ENCODE results near the gene BMP5.
A peak's percentile ranks its signal among the peaks of the same experiment; 100 is the strongest.

Gene BMP5

GRCh38 chr6:55870181-55870813, 5.1 kb downstream of the BMP5 start:
- DNase-seq = no peak

GRCh38 chr6:55869674-55870073, 5.7 kb downstream of the BMP5 start:
- DNase-seq = no peak

GRCh38 chr6:55868771-55869479, 6.5 kb downstream of the BMP5 start:
- DNase-seq = peak; percentile 33

- DNase-seq = no peak
Observed at GRCh38 chr6:55868176-55868575, 7.2 kb downstream of the BMP5 start.

- no peak for DNase-seq
Observed at GRCh38 chr6:55866128-55866527, 9.3 kb downstream of the BMP5 start.

GRCh38 chr6:55853008-55854001, 22.1 kb downstream of the BMP5 start:
- no peak for DNase-seq

GRCh38 chr6:55841341-55841740, 34.0 kb downstream of the BMP5 start:
- no peak for DNase-seq

- no peak for DNase-seq
Observed at GRCh38 chr6:55839080-55839479, 36.3 kb downstream of the BMP5 start.

GRCh38 chr6:55836945-55837344, 38.4 kb downstream of the BMP5 start:
- DNase-seq = no peak

GRCh38 chr6:55836481-55836880, 38.9 kb downstream of the BMP5 start:
- DNase-seq = no peak

GRCh38 chr6:55835220-55835619, 40.2 kb downstream of the BMP5 start:
- no peak for DNase-seq

- no peak for DNase-seq
Observed at GRCh38 chr6:55833284-55833683, 42.1 kb downstream of the BMP5 start.

GRCh38 chr6:55827818-55828522, 47.4 kb downstream of the BMP5 start:
- no peak for DNase-seq

- DNase-seq = no peak
Observed at GRCh38 chr6:55826941-55827340, 48.4 kb downstream of the BMP5 start.

- no peak for DNase-seq
Observed at GRCh38 chr6:55825402-55826051, 49.9 kb downstream of the BMP5 start.

- no peak for DNase-seq
Observed at GRCh38 chr6:55822815-55823214, 52.6 kb downstream of the BMP5 start.

GRCh38 chr6:55822005-55822404, 53.4 kb downstream of the BMP5 start:
- DNase-seq = no peak

GRCh38 chr6:55820696-55821095, 54.7 kb downstream of the BMP5 start:
- DNase-seq = no peak

GRCh38 chr6:55819811-55820210, 55.6 kb downstream of the BMP5 start:
- DNase-seq = no peak

GRCh38 chr6:55818482-55818881, 56.9 kb downstream of the BMP5 start:
- DNase-seq = no peak

- DNase-seq = no peak
Observed at GRCh38 chr6:55812509-55812908, 62.9 kb downstream of the BMP5 start.

GRCh38 chr6:55811074-55811473, 64.3 kb downstream of the BMP5 start:
- no peak for DNase-seq
